ENCODE results near the gene CFAP73. TPM values are rescaled to one million over a fixed set of nuclear protein-coding genes. Genes with fewer than 3 reads are reported as not detected.

The CFAP73 gene
- total and polyA plus RNA-seq, 2 of the 8 experiments (the other 6 are each of a cell fraction or from before 2014, with no cell fraction given): 0.45 to 0.56 TPM

DNA sequence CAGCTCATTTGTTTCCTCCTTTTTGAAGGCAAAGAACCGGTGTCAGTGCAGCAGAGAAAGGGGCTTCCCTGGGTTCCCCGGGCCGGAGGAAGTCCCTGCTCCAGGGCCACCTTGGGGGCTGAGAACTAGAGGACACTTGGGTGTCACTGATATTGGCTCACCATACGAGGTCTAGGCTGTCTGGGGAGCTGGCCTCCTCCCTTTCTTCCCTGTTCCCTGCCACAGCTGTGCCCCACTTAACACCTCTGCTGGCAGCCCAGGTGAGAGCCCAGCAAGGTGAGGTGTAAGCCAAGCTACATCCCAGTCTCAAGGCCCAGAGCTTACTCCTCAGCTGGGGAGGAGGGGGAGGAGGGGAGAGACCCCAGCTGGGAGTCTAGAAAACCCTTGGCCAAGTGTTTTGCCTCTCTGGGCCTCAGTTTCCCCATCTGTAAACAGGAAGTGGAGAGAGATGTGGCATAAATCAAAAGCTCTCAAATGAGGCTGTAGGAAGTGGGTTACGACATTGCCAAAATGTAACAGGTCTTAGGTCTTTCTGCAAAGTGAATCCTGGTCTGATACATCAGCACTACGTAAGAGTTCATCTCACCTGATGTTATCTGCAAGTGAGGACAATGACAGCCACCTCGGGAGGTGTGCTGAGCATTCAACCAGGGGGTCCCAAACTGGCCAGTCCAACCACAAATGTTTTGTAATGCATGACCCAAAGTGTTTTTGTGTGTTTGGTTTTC is 39.5 kb upstream of the CFAP73 start:
- Histone ChIP-seq H3K36me3 (ENCODE audit: control insufficient read depth in 2 of 4, insufficient read depth in 4 of 4, low read length in 3 of 4) (no peaks in the 10 kb centered on the region), H3K14ac (ENCODE audit: insufficient read length) (no peak overlapping the region), H3K27me3 (replicated peaks in 1 of 4; ENCODE audit: control insufficient read depth in 3 of 4, extremely low read depth in 1 of 4, insufficient read depth in 3 of 4, low read length in 3 of 4) (no peaks in the 10 kb centered on the region), H2BK120ac (replicated peaks; ENCODE audit: low read depth, low read length) (no peak overlapping the region), H3K4me2 (ENCODE audit: insufficient read depth in 1 of 2, low read depth in 2 of 2, low read length in 2 of 2) (no peak overlapping the region), H3K56ac (replicated peaks; ENCODE audit: insufficient read length, low read depth, low read length) (no peak overlapping the region), H3K4ac (replicated peaks; ENCODE audit: insufficient read length, low read depth, low read length) (no peak overlapping the region), H3K4me1 (replicated peaks in 1 of 4; ENCODE audit: control insufficient read depth in 3 of 4, insufficient read depth in 4 of 4, low read length in 3 of 4) (peaks cover 0 to 3% (median 0%) of the 10 kb centered on the region in 4 experiments; a peak in 1 of 7 replicates), H3K4me3 (ENCODE audit: extremely low read depth in 1 of 4, insufficient read depth in 2 of 4, low read depth in 3 of 4, low read length in 4 of 4) (no peak overlapping the region), H3K79me2 (ENCODE audit: control insufficient read depth in 1 of 2, insufficient read depth in 2 of 2, low read length in 2 of 2) (no peaks in the 10 kb centered on the region), H2BK5ac (ENCODE audit: low read depth, low read length) (no peak overlapping the region), H4K8ac (ENCODE audit: extremely low read depth, insufficient read depth, low read length) (no peak overlapping the region), H2AFZ (ENCODE audit: low read length) (no peak overlapping the region), H2AK5ac (ENCODE audit: low read depth, low read length) (no peak overlapping the region), H4K20me1 (replicated peaks in 1 of 2; ENCODE audit: control insufficient read depth in 1 of 2, insufficient read depth in 2 of 2, low read length in 2 of 2) (no peaks in the 10 kb centered on the region), H4K5ac (ENCODE audit: insufficient read length, low read depth, low read length) (no peak overlapping the region), H2BK15ac (ENCODE audit: low read length) (no peak overlapping the region), H3K18ac (ENCODE audit: extremely low read depth, low read length) (no peak overlapping the region), H3K9me3 (ENCODE audit: insufficient read depth in 2 of 2, low read depth in 1 of 2, low read length in 1 of 2) (no peaks in the 10 kb centered on the region), H3K27ac (ENCODE audit: low read depth, low read length) (no peak overlapping the region), H3K79me1 (ENCODE audit: low read depth, low read length) (no peaks in the 10 kb centered on the region), H2BK20ac (ENCODE audit: low read length) (no peak overlapping the region), H3K23me2 (ENCODE audit: low read depth, low read length) (no peaks in the 10 kb centered on the region), H3K9ac (replicated peaks in 1 of 4; ENCODE audit: extremely low read depth in 1 of 4, low read depth in 3 of 4, low read length in 3 of 4) (0 out of 7 replicates have a peak overlapping the region, but pooled peaks of 1 of the 4 experiments have one; percentile 18), H3K23ac (ENCODE audit: insufficient read length) (no peak overlapping the region), H4K91ac (replicated peaks; ENCODE audit: insufficient read length, low read length) (no peak overlapping the region), H2BK12ac (ENCODE audit: low read depth, low read length) (no peak overlapping the region)
- WGBS, 2 experiments (ENCODE audit: extremely low coverage in 1 of 2, insufficient coverage in 1 of 2, insufficient read length in 1 of 2, insufficient replicate concordance in 2 of 2, low coverage in 1 of 2, low lambda C conversion rate in 2 of 2, missing lambda C conversion rate in 1 of 2): 85% methylated on average over 6 of the region's 7 CpGs; no CpG with 5 or more reads in 1 of the 2 experiments
- no peak for FAIRE-seq
- DNase-seq (ENCODE audit: low read depth in 1 of 2, low spot score in 2 of 2): no peak
- CTCF ChIA-PET (ENCODE audit: partially characterized antibody): interaction anchor here (0.6 to 2.0 kb wide), 15 partner anchors 9 to 119 kb away, joined by 3 to 9 read pairs (median 3); no protein-coding TSS in a partner anchor
- POLR2A ChIA-PET (ENCODE audit: partially characterized antibody): interaction anchor here (0.6 to 1.1 kb wide), 4 partner anchors 9 to 45 kb away, joined by 3 to 4 read pairs (median 3); no protein-coding TSS in a partner anchor
- TF ChIP-seq JUN (IDR thresholded peaks at IDR 0.05; ENCODE audit: low read depth, low read length): no peak
- no peak for TF ChIP-seq RNF2 (IDR thresholded peaks at IDR 0.05; ENCODE audit: borderline replicate concordance, low read depth, low read length, missing control alignments, poor library complexity, severe bottlenecking)
- no peak for TF ChIP-seq EGR1 (IDR thresholded peaks at IDR 0.05; ENCODE audit: borderline replicate concordance, low read depth, low read length)
- TF ChIP-seq BACH1 (IDR thresholded peaks at IDR 0.05; ENCODE audit: low read length): no peak
- TF ChIP-seq CHD2 (IDR thresholded peaks at IDR 0.05; ENCODE audit: low read length): no peak
- no peak for TF ChIP-seq HDAC2 (IDR thresholded peaks at IDR 0.05; ENCODE audit: borderline replicate concordance in 1 of 2, low read depth in 2 of 2, low read length in 2 of 2)
- TF ChIP-seq RFX5 (IDR thresholded peaks at IDR 0.05; ENCODE audit: borderline replicate concordance, low read depth, low read length): no peak
- TF ChIP-seq SAP30 (IDR thresholded peaks at IDR 0.05; ENCODE audit: insufficient read depth, insufficient replicate concordance, low read length): no peak
- TF ChIP-seq, protein P1, sequence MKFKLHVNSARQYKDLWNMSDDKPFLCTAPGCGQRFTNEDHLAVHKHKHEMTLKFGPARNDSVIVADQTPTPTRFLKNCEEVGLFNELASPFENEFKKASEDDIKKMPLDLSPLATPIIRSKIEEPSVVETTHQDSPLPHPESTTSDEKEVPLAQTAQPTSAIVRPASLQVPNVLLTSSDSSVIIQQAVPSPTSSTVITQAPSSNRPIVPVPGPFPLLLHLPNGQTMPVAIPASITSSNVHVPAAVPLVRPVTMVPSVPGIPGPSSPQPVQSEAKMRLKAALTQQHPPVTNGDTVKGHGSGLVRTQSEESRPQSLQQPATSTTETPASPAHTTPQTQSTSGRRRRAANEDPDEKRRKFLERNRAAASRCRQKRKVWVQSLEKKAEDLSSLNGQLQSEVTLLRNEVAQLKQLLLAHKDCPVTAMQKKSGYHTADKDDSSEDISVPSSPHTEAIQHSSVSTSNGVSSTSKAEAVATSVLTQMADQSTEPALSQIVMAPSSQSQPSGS (IDR thresholded peaks at IDR 0.05; ENCODE audit: low read length): no peak
- no peak for TF ChIP-seq SP1 (IDR thresholded peaks at IDR 0.05; ENCODE audit: low read depth, low read length)

All from H1 (cell line).